ENCODE data around the gene MYO7B.

Gene MYO7B

GRCh38 chr2:127664895-127665225 is 129.4 kb downstream of the MYO7B start:
- Histone ChIP-seq H3K36me3 (ENCODE audit: insufficient read depth, low read length) (no peaks in the 10 kb centered on the region), H4K20me1 (ENCODE audit: insufficient read depth, low read length) (no peaks in the 10 kb centered on the region), H3K79me2 (ENCODE audit: insufficient read depth, low read length) (no peaks in the 10 kb centered on the region), H3K9ac (ENCODE audit: low read depth, low read length) (no peak overlapping the region), H3K4me1 (ENCODE audit: insufficient read depth, low read length) (peaks cover 5% of the 10 kb centered on the region), H3K27ac (ENCODE audit: low read length) (no peak overlapping the region), H3K4me2 (ENCODE audit: insufficient read depth, low read length) (no peak overlapping the region), H3K9me3 (ENCODE audit: insufficient read depth, low read length, severe bottlenecking) (no peaks in the 10 kb centered on the region), H3K4me3 (ENCODE audit: low read depth in 1 of 2, low read length in 2 of 2) (no peak overlapping the region), H2AFZ (ENCODE audit: low read depth, low read length) (no peak overlapping the region), H3K27me3 (ENCODE audit: insufficient read depth, low read length, poor library complexity) (no peaks in the 10 kb centered on the region)
- ATAC-seq (ENCODE audit: insufficient read depth, low read depth) = no peak
- DNase-seq = no peak
- TF ChIP-seq CTCF (IDR thresholded peaks at IDR 0.05; ENCODE audit: borderline replicate concordance, extremely low read depth, low read length, poor library complexity, severe bottlenecking) (no peak), EZH2 (IDR thresholded peaks at IDR 0.05; ENCODE audit: borderline replicate concordance, low read depth, low read length, severe bottlenecking) (no peak)

- no peaks in the 10 kb centered on the region for H3K36me3 ChIP-seq (ENCODE audit: insufficient read depth, low read length)
- no peak overlapping the region for H3K4me3 ChIP-seq (ENCODE audit: low read depth in 1 of 2, low read length in 2 of 2)
- H3K79me2 ChIP-seq (ENCODE audit: insufficient read depth, low read length) = no peaks in the 10 kb centered on the region
- no peak for DNase-seq
- ATAC-seq (ENCODE audit: insufficient read depth, low read depth) = no peak
- H3K9ac ChIP-seq (ENCODE audit: low read depth, low read length) = no peak overlapping the region
- no peaks in the 10 kb centered on the region for H3K27me3 ChIP-seq (ENCODE audit: insufficient read depth, low read length, poor library complexity)
- no peaks in the 10 kb centered on the region for H3K4me1 ChIP-seq (ENCODE audit: insufficient read depth, low read length)
- TF ChIP-seq CTCF (IDR thresholded peaks at IDR 0.05; ENCODE audit: borderline replicate concordance, extremely low read depth, low read length, poor library complexity, severe bottlenecking) = no peak
- TF ChIP-seq EZH2 (IDR thresholded peaks at IDR 0.05; ENCODE audit: borderline replicate concordance, low read depth, low read length, severe bottlenecking) = no peak
- no peak overlapping the region for H2AFZ ChIP-seq (ENCODE audit: low read depth, low read length)
- no peak overlapping the region for H3K27ac ChIP-seq (ENCODE audit: low read length)
- H3K4me2 ChIP-seq (ENCODE audit: insufficient read depth, low read length) = no peak overlapping the region
- no peaks in the 10 kb centered on the region for H4K20me1 ChIP-seq (ENCODE audit: insufficient read depth, low read length)
- no peaks in the 10 kb centered on the region for H3K9me3 ChIP-seq (ENCODE audit: insufficient read depth, low read length, severe bottlenecking)
These were observed 129.9 kb downstream of the MYO7B start for GRCh38 chr2:127665267-127665893.

GRCh38 chr2:127669056-127669455 is 133.6 kb downstream of the MYO7B start:
- TF ChIP-seq CTCF (IDR thresholded peaks at IDR 0.05; ENCODE audit: borderline replicate concordance, extremely low read depth, low read length, poor library complexity, severe bottlenecking) = no peak
- TF ChIP-seq EZH2 (IDR thresholded peaks at IDR 0.05; ENCODE audit: borderline replicate concordance, low read depth, low read length, severe bottlenecking) = no peak
- DNase-seq (no peak), ATAC-seq (ENCODE audit: insufficient read depth, low read depth) (no peak)
- Histone ChIP-seq H2AFZ (ENCODE audit: low read depth, low read length) (no peak overlapping the region), H3K9me3 (ENCODE audit: insufficient read depth, low read length, severe bottlenecking) (no peaks in the 10 kb centered on the region), H3K4me2 (ENCODE audit: insufficient read depth, low read length) (no peak overlapping the region), H3K36me3 (ENCODE audit: insufficient read depth, low read length) (no peaks in the 10 kb centered on the region), H3K4me1 (ENCODE audit: insufficient read depth, low read length) (no peaks in the 10 kb centered on the region), H4K20me1 (ENCODE audit: insufficient read depth, low read length) (no peaks in the 10 kb centered on the region), H3K4me3 (ENCODE audit: low read depth in 1 of 2, low read length in 2 of 2) (no peak overlapping the region), H3K27me3 (ENCODE audit: insufficient read depth, low read length, poor library complexity) (no peaks in the 10 kb centered on the region), H3K27ac (ENCODE audit: low read length) (no peak overlapping the region), H3K9ac (ENCODE audit: low read depth, low read length) (no peak overlapping the region), H3K79me2 (ENCODE audit: insufficient read depth, low read length) (no peaks in the 10 kb centered on the region)
